HG02623 (cell line): Measurements from ENCODE around the gene TUBB3.
A peak's percentile ranks its signal among the peaks of the same experiment; 100 is the strongest.
"Not testable (repeated sequence)": the region's sequence is repeated elsewhere in the genome, so short reads cannot be mapped to it uniquely, and the experiment has no call there.

Experiments
- ATAC-seq: cut with Tn5 transposase; IDR thresholded peaks from one replicate; pipeline ENCODE4 v1.9.1; 2021; ENCODE audit warnings: moderate library complexity; ENCODE audit not compliant: unreplicated experiment

The TUBB3 gene

GRCh38 chr16:89962754-89963498, 39.8 kb downstream of the TUBB3 start:
- no peak for ATAC-seq

DNA sequence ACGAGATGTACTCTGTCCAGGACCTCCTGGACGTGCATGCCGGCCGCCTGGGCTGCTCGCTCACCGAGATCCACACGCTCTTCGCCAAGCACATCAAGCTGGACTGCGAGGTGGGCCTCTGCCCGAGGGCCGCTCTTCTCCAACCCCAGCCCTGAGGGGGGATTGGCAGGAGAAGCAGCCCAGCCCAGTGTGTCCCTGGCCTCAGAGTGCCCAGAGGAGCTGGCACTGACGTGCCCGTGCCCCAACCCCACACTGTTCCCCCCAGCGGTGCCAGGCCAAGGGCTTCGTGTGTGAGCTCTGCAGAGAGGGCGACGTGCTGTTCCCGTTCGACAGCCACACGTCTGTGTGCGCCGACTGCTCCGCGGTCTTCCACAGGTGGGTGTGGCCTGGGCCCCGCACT, 41.1 kb downstream of the TUBB3 start:
- no peak for ATAC-seq

- no peak for ATAC-seq
Measured at GRCh38 chr16:89965447-89966225, 42.5 kb downstream of the TUBB3 start.

DNA sequence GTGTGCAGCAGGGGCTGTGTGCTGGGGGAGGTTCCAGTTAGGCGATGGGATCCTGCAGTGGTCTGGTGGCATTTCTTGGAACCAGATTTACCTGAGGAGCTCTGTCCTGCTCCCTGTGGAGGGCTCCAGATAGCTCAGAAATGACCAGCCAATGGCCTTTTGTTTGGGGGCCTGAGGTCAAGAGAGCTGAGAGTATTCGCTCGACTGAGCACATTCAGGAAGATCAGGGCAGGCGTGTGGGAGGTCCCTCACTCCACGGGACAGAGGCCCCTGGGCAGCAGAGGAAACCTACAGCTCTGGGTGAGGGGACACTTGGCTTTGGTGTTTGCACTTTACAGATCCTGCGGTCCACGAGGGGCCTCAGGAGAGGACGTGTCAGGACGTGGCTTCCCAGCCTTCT, 43.6 kb downstream of the TUBB3 start:
- no peak for ATAC-seq

DNA sequence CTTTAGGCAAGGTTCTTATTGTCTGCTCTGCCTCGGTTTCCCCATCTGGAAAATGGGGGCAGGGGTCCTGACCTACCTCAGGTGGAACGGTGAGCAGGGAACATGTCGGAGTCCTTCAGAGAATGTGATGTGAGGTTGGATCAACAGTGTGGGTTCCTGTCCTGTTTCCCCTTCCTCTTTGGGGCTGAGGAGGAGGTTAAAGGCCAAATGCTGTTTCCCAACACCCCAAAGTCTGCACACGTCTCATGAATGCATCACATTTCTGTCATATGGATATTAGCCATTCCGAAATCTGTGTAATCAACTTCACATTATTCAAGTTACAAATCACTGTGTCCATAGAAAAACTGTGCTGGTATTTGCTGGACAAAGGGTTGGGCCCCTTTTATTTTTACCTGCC, 44.3 kb downstream of the TUBB3 start:
- ATAC-seq = not testable (repeated sequence)

DNA sequence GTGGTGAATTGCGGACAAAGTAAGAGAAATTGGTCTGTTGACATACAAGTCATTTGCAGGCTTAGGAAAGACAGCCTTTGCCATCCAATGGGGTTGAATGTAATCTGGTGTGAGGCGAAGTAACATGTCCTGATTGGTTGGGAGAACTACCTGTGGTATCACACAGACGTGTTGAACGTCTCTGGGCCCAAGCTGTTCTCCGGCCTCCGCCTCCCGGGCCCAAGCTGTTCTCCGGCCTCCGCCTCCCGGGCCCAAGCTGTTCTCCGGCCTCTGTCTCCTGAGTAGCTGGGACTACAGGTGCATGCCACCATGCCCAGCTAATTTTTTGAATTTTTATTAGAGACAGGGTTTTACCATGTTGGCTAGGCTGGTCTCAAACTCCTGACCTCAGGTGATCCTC, 44.9 kb downstream of the TUBB3 start:
- not testable (repeated sequence) for ATAC-seq

- no peak for ATAC-seq
Measured at GRCh38 chr16:89969741-89970410, 46.7 kb downstream of the TUBB3 start.

GRCh38 chr16:89971495-89972243, 48.5 kb downstream of the TUBB3 start:
- no peak for ATAC-seq

DNA sequence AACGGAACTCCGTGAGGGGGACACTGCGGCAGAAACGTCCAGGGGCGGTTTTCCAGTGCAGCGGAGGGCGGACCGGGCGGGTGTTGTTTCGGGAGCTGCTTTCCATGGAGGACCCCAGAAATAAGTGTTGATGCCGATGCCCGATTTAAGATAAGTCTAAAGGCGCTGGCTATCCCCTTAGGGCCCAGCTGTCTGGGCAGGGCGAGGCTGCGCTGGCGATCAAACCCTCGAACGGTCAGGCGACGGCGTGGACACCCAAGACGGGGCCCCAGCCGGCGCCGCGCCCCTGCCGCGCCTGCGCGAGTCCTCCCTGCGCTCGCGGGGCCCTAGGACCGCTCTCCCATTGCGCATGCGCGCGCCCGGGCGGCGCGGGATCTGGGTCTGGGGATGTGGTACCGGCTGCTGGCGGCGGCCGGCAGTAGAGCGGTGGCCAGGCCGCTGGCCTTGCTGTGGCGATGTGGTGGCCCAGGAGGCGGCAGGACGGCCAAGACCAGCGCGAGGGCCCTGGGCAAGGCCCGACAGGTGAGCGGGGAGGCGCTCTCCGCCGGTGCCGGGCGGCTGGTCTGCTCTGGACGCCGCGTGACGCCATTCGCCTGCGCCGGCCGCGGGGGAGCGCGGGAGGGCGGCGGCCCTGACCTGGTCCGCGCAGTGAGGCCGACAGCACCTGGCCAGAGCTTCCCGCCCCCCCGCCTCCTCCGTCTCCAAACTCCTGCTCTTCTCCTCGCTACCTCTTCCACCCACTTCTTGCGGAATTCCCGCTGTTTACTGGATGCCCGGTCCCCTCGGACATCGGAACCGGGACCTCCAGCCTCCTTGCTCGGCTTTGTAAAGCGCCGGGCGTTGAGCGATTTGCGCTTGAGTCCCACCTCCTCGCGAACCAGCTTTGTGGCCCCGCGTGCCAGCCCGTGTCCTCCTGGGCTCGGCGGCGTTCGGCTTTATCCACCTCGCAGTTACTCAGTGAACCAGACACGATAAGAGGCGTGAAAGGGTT, 49.4 kb downstream of the TUBB3 start:
- ATAC-seq = peak; percentile 93

DNA sequence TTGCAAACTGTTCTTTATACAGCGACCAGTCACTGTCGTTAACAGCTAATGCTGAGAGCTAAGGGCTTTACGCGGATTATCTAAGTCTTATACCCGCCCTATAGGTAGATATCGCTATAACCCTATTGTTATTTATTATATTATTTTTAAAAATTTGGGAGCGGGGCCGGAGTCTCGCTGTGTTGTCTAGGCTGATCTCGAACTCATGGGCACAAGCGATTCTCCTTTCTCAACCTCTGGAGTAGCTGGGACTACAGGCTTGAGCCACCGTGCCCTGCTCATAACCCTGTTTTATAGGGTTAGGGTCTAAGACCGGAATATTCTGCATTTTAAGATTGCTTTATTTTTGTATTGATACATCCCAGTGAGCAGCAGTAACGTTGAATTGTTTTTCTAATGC, 50.1 kb downstream of the TUBB3 start:
- ATAC-seq = no peak

DNA sequence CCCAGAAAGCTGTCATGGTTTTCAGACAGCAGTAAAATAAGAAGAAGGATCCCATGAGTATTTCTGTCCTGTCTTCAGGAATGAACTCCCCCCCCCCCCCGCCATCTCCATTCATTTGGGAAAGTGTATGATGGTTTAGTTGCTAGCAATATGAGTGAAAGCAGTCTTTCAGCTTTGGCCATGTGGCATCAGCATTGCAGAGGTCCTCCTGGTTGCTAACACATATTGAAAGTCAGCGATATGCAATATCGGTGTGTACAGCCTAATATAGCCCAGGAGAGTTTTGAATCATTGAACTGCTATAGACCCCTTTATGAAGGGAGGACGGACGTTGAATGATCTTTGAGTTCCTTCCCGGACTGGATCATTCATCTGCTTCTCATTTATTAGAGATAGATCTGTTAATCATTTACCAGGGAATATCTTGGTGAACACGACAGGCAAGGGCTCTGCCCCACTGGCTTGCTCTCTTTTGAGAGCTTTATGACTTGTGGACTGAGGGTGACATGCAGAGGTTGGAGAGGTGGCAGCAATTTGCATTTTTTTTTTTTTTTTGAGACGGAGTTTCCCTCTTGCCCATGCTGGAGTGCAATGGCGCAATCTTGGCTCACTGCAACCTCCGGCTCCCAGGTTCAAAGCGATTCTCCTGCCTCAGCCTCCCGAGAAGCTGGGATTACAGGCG, 50.7 kb downstream of the TUBB3 start:
- no peak for ATAC-seq

GRCh38 chr16:89974870-89975269, 51.7 kb downstream of the TUBB3 start:
- no peak for ATAC-seq

DNA sequence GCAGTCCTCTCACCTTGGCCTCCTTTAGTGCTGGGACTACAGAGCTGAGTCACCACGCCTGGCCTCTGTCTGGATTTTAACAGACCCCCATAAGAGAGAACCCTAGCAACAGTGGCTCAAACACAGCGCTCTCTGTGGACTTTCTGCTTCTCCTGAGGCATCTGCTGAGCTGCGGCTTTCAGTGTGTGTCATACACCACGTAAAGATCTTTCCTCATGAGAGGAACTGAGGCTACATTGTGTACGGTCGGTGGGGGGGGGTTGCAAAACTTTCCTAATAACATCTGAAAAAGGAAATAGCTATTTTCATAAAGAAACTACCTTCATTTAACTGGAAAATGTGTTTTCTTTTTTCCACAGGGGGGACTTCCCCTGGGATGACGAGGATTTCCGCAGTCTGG, 58.3 kb downstream of the TUBB3 start:
- no peak for ATAC-seq

GRCh38 chr16:89982318-89982717, 59.2 kb downstream of the TUBB3 start:
- no peak for ATAC-seq

DNA sequence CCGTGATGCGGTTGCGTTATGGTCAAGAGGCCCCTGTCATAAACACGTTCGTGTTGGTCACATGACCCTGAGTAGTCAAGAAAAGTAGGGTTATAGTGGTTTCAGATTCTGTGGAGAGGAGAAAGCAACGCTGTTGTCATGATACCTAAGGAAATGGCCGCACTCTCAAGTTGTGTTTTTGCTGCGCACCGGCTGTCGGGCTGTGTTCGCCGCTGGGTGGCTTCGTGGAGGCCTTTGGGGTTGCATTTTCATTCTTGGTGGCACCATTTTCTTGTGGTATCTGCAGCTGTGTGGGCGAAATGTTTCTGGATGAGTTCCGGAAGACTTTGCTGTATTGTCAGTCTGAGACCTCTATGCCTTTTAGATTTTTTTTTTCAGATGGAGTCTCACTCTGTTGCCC, 60.4 kb downstream of the TUBB3 start:
- no peak for ATAC-seq

DNA sequence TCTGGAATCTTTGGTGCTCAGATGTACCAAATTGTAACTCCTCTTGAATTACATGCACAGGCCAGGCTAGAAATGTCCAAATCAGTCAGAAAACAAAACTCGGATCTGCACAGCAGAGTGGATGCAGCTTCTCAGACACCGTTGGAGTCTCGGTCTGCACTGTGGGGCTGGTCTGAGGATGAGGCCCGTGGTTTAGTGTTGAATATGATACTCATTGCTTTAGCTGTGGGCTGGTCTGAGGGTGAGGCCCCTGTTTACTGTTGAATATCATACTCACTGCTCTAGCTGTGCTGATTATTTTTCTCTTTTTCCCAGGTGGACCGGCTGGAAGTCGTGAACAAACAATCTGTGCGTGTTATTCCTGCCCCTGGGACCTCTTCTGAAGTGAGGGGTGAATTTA, 61.1 kb downstream of the TUBB3 start:
- no peak for ATAC-seq

- ATAC-seq = no peak
Measured at GRCh38 chr16:89985219-89985618, 62.1 kb downstream of the TUBB3 start.
